T-cell (primary cell): ENCODE data around the gene ARL15. TPM values are rescaled to one million over a fixed set of nuclear protein-coding genes. Genes with fewer than 3 reads are reported as not detected.

Experiments
- ATAC-seq, 4 experiments: fragments of 200-7000 bp in 3 of 4; fragments of 150-1000 bp in 1 of 4; cut with Tn5 transposase; replicated peaks in 1 of 4; 1 replicate in 3 of 4; 2 replicates in 1 of 4; pipeline ENCODE4 v1.10.0; 2021; ENCODE audit warnings: moderate library complexity in 3 of 4, mild to moderate bottlenecking in 2 of 4, moderate number of reproducible peaks in 1 of 4
- CTCF ChIA-PET, 2 donors: fragments of 300-600 bp; sonication (Branson Sonifier 250); formaldehyde crosslinking; loops; one replicate each; lab custom pipeline; 2022; ENCODE audit warnings: antibody characterized with exemption in 2 of 2; lab: Charles Lee
- POLR2A ChIA-PET, 2 donors: fragments of 300-600 bp; sonication (Branson Sonifier 250); formaldehyde crosslinking; loops; one replicate each; lab custom pipeline; 2022; ENCODE audit warnings: antibody characterized with exemption in 2 of 2; lab: Charles Lee
- DNase-seq, 35 experiments: peaks; one replicate each; pipeline versions ENCODE4 v3.0.0 to v3.0.0-alpha.2; 2013 to 2023
- H3K27ac ChIP-seq: one replicate; pipeline ENCODE4 v1.5.1; 2013; ENCODE audit warnings: low read length
- H3K27me3 ChIP-seq, 2 experiments: replicated peaks in 1 of 2; 1 replicate in 1 of 2; 2 replicates in 1 of 2; pipeline versions ENCODE4 v1.6.1 to v1.7.0; 2013; ENCODE audit warnings: low read length in 1 of 2, mixed read lengths in 1 of 2; ENCODE audit not compliant: control insufficient read depth in 2 of 2, insufficient read depth in 2 of 2; ENCODE audit errors: extremely low read depth in 1 of 2
- H3K36me3 ChIP-seq, 2 donors: 1 replicate in 1 of 2; 2 replicates in 1 of 2; pipeline versions ENCODE4 v1.6.1 to v1.7.0; 2013; ENCODE audit warnings: low read length in 1 of 2; ENCODE audit not compliant: control insufficient read depth in 2 of 2, insufficient read depth in 1 of 2; ENCODE audit errors: extremely low read depth in 1 of 2
- H3K4me1 ChIP-seq, 2 experiments: 1 replicate in 1 of 2; 2 replicates in 1 of 2; pipeline versions ENCODE4 v1.6.1 to v1.7.0; 2013; ENCODE audit warnings: low read length in 2 of 2, mixed read lengths in 1 of 2; ENCODE audit not compliant: insufficient read depth in 2 of 2, control insufficient read depth in 1 of 2; ENCODE audit errors: extremely low read depth in 1 of 2
- H3K4me3 ChIP-seq, 2 donors: 1 replicate in 1 of 2; 2 replicates in 1 of 2; pipeline versions ENCODE4 v1.5.1 to v1.7.0; 2013; ENCODE audit warnings: mild to moderate bottlenecking in 2 of 2, low read length in 1 of 2, moderate library complexity in 1 of 2; ENCODE audit not compliant: control insufficient read depth in 1 of 2; ENCODE audit errors: extremely low read depth in 1 of 2
- H3K9me3 ChIP-seq: 2 replicates; pipeline ENCODE4 v1.7.0; 2013
- H3K27ac Mint-ChIP-seq, 2 donors: one replicate each; pipeline ENCODE4 v1.8.0; 2020 to 2021; ENCODE audit warnings: mild to moderate bottlenecking in 2 of 2, mixed read lengths in 2 of 2
- H3K27me3 Mint-ChIP-seq, 2 donors: one replicate each; pipeline ENCODE4 v1.8.0; 2021 to 2022; ENCODE audit warnings: mixed read lengths in 2 of 2
- H3K36me3 Mint-ChIP-seq: one replicate; pipeline ENCODE4 v1.8.0; 2021; ENCODE audit warnings: mixed read lengths
- H3K4me1 Mint-ChIP-seq, 3 donors: one replicate each; pipeline ENCODE4 v1.8.0; 2020 to 2022; ENCODE audit warnings: mixed read lengths in 3 of 3, mild to moderate bottlenecking in 1 of 3
- H3K4me3 Mint-ChIP-seq, 3 donors: one replicate each; pipeline ENCODE4 v1.8.0; 2020 to 2022; ENCODE audit warnings: mild to moderate bottlenecking in 3 of 3, mixed read lengths in 3 of 3, moderate library complexity in 3 of 3
- H3K9me3 Mint-ChIP-seq, 3 donors: one replicate each; pipeline ENCODE4 v1.8.0; 2020 to 2022; ENCODE audit warnings: mixed read lengths in 3 of 3
- WGBS: methylation state at CpG from one replicate; pipeline ENCODE4 v1.1.5; 2013; ENCODE audit warnings: missing lambda C conversion rate; ENCODE audit not compliant: insufficient coverage; 5-methylcytosine and 5-hydroxymethylcytosine counted together
- total RNA-seq, 35 experiments: library from RNA in 6 of 35; stranded (reverse) in 6 of 35; fragments of 120-200 nt in 1 of 35; gene quantifications; one replicate each; pipeline versions ENCODE4 v1.2.1 to v1.2.4 and lab custom pipeline; 2013 to 2026

ARL15 gene
- total RNA-seq, 5 donors from 2014 or later (not counting 1 experiment from before 2014, with no cell fraction given) = 10.7 to 21.6 (median 11.7) TPM

DNA sequence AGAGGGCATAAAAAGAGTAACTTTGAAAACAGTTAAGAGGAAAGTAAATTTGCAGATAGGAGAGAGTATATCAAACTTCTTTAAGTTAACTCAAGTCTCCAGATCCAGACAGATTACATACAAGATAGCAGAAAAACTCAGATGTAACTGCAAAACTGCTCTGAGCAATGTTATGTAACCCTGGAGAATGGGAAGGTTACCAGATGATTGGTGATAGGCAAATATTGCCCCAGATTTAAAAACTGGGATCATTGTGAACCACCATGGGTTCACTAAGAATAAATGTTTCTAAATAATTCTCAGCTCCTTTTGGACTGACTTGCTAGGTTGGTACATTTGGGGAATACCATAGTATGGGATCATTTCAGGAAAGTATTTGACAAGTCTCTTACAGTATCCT is 176.5 kb downstream of the ARL15 start:
- no peaks in the 10 kb centered on the region for H3K27me3 ChIP-seq
- Mint-ChIP-seq H3K4me1 (peaks cover 0 to 2% (median 0%) of the 10 kb centered on the region in 3 donors), H3K27me3 (no peaks in the 10 kb centered on the region), H3K36me3 (peaks cover 40% of the 10 kb centered on the region), H3K4me3 (no peak overlapping the region), H3K27ac (no peak overlapping the region), H3K9me3 (peaks cover 0 to 5% (median 3%) of the 10 kb centered on the region in 3 donors)
- ATAC-seq = no peak
- no peak overlapping the region for H3K27ac ChIP-seq
- no peaks in the 10 kb centered on the region for H3K4me1 ChIP-seq
- no peak for DNase-seq
- H3K36me3 ChIP-seq = no peaks in the 10 kb centered on the region
- POLR2A ChIA-PET = no interaction called here
- no peak overlapping the region for H3K4me3 ChIP-seq
- CTCF ChIA-PET = interaction anchor here in 1 of 2 donors (0.6 kb wide), 1 partner anchor 771 kb away, joined by 3 read pairs; no protein-coding TSS in a partner anchor
- peaks cover 2% of the 10 kb centered on the region for H3K9me3 ChIP-seq

DNA sequence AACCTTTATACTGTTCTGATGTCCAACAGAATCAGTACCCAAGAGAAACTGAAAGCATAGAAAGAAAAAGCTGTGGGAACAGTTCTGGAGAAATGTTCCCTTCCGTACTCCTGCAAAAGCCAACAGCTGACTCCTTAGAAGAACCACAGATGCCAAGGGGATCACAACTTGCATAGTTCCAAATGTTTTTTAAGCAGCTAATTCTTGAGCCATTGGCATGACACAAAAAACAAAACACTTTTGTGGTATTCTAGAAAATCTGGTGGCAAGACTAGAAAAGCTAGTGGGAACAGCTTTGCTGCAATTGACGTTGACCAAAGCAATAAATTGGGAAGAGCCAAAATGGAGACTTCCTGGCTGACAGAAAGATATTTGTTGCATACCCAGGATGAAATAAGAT is 189.9 kb downstream of the ARL15 start:
- H3K36me3 ChIP-seq = no peaks in the 10 kb centered on the region
- 92% methylated on average over 2 of the region's 2 CpGs for WGBS
- H3K4me3 ChIP-seq = no peak overlapping the region
- Mint-ChIP-seq H3K27me3 (no peaks in the 10 kb centered on the region), H3K4me3 (no peak overlapping the region), H3K4me1 (peaks cover 0 to 7% (median 2%) of the 10 kb centered on the region in 3 donors), H3K9me3 (peaks cover 0 to 3% (median 0%) of the 10 kb centered on the region in 3 donors), H3K27ac (no peak overlapping the region), H3K36me3 (peaks cover 12% of the 10 kb centered on the region)
- DNase-seq (no peak), ATAC-seq (no peak)
- no peaks in the 10 kb centered on the region for H3K4me1 ChIP-seq
- no peaks in the 10 kb centered on the region for H3K27me3 ChIP-seq
- CTCF ChIA-PET = no interaction called here
- H3K9me3 ChIP-seq = no peaks in the 10 kb centered on the region
- H3K27ac ChIP-seq = no peak overlapping the region
- POLR2A ChIA-PET = no interaction called here

DNA sequence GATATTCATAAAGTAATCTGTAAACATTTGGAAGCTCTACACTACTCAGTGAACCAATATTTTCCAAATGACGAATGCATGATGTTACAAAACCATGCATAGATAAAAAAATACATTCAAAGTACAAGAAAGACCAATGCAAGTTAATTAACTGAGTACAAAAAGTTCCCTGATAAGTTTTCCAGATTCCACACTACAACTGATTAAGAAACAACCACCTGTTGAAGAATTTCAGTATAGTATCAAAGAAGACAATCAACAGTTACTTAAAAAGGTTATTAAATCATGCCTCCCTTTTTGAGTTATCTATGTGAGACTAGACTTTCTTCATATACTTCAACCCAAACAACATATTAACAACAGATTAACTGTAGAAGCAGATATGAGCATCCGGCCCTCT is 192.4 kb downstream of the ARL15 start:
- Mint-ChIP-seq H3K27me3 (no peaks in the 10 kb centered on the region), H3K36me3 (peaks cover 15% of the 10 kb centered on the region), H3K4me1 (peaks cover 0 to 2% (median 0%) of the 10 kb centered on the region in 3 donors), H3K27ac (no peak overlapping the region), H3K4me3 (no peak overlapping the region), H3K9me3 (peaks cover 0 to 4% (median 0%) of the 10 kb centered on the region in 3 donors)
- H3K4me3 ChIP-seq = no peak overlapping the region
- H3K36me3 ChIP-seq = no peaks in the 10 kb centered on the region
- ChIA-PET CTCF (no interaction called here), POLR2A (interaction anchor here (0.6 kb wide), 2 partner anchors 334 to 552 kb away, joined by 3 to 5 read pairs; no protein-coding TSS in a partner anchor)
- no peaks in the 10 kb centered on the region for H3K4me1 ChIP-seq
- DNase-seq (no peak), ATAC-seq (no peak)
- no peaks in the 10 kb centered on the region for H3K27me3 ChIP-seq
- H3K27ac ChIP-seq = no peak overlapping the region
- WGBS = no CpG with 5 or more reads among the region's 2 CpGs
- no peaks in the 10 kb centered on the region for H3K9me3 ChIP-seq

DNA sequence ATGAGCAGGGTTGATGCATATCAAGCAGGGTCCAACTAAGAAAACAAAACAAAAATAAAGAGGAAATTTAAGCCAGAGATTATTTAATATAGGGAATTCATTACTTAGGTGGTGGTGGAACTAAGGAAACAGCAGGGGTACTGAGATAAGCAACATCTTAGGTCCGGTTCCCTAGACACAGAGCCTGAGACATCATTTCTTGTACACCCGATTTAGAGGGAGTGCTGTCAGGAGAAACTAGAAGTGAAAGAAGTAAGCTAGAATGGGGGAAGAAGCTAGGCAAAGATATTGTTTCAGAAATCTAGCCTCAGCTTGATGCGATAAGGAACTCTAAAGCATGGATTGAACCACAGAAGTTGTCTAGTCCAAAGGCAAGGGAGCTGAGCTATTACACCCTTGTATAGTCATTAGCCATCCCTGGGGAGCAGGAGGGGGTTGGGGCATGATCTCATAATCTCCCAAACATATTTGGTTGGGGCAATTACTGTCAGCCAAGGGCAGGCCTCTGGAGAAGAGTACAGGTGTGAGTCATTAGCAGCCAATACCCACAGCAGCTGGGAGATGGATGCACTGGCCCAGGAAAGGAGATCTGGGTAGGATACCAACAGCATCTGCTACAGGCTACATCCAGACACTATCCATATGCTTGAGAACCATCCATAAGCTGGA is 194.5 kb downstream of the ARL15 start:
- Mint-ChIP-seq H3K27ac (no peak overlapping the region), H3K4me1 (peaks cover 0 to 2% (median 0%) of the 10 kb centered on the region in 3 donors), H3K9me3 (peaks cover 0 to 4% (median 0%) of the 10 kb centered on the region in 3 donors), H3K27me3 (no peaks in the 10 kb centered on the region), H3K36me3 (peaks cover 21% of the 10 kb centered on the region), H3K4me3 (no peak overlapping the region)
- no peak overlapping the region for H3K27ac ChIP-seq
- POLR2A ChIA-PET = interaction anchor here in 1 of 2 donors (0.6 kb wide), 1 partner anchor 525 kb away, joined by 3 read pairs; no protein-coding TSS in a partner anchor
- H3K36me3 ChIP-seq = no peaks in the 10 kb centered on the region
- H3K9me3 ChIP-seq = no peaks in the 10 kb centered on the region
- ATAC-seq (no peak), DNase-seq (no peak)
- 85% methylated on average over 3 of the region's 3 CpGs for WGBS
- no peaks in the 10 kb centered on the region for H3K4me1 ChIP-seq
- CTCF ChIA-PET = no interaction called here
- no peaks in the 10 kb centered on the region for H3K27me3 ChIP-seq
- H3K4me3 ChIP-seq = no peak overlapping the region

DNA sequence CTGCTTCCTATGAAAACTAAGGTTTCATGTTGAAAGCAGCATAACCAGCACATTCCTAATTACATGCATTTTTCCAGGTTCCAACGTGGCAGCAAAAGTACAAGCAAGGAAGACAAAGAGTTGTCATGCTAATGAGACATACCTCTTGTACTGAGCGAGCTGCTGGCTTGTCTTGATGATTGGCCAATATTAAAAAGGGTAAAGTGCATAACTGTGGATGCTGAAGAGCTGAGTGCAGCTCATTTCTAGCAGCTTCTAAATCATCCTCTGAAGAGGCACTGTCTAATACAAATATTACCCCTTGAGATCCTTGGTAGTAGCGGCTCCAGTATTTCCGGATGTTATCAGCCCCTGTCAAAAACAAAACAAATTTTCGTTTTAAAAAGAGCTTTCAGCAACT is 197.3 kb downstream of the ARL15 start:
- ATAC-seq (no peak), DNase-seq (no peak)
- Mint-ChIP-seq H3K4me3 (no peak overlapping the region), H3K27me3 (no peaks in the 10 kb centered on the region), H3K4me1 (peaks cover 0 to 3% (median 0%) of the 10 kb centered on the region in 3 donors), H3K36me3 (peaks cover 18% of the 10 kb centered on the region), H3K27ac (no peak overlapping the region), H3K9me3 (peaks cover 0 to 4% (median 0%) of the 10 kb centered on the region in 3 donors)
- Histone ChIP-seq H3K27ac (no peak overlapping the region), H3K36me3 (no peaks in the 10 kb centered on the region), H3K9me3 (no peaks in the 10 kb centered on the region), H3K27me3 (no peaks in the 10 kb centered on the region), H3K4me1 (no peaks in the 10 kb centered on the region), H3K4me3 (no peak overlapping the region)
- WGBS = 100% methylated on average over 1 of the region's 5 CpGs
- POLR2A ChIA-PET = no interaction called here
- CTCF ChIA-PET = no interaction called here

DNA sequence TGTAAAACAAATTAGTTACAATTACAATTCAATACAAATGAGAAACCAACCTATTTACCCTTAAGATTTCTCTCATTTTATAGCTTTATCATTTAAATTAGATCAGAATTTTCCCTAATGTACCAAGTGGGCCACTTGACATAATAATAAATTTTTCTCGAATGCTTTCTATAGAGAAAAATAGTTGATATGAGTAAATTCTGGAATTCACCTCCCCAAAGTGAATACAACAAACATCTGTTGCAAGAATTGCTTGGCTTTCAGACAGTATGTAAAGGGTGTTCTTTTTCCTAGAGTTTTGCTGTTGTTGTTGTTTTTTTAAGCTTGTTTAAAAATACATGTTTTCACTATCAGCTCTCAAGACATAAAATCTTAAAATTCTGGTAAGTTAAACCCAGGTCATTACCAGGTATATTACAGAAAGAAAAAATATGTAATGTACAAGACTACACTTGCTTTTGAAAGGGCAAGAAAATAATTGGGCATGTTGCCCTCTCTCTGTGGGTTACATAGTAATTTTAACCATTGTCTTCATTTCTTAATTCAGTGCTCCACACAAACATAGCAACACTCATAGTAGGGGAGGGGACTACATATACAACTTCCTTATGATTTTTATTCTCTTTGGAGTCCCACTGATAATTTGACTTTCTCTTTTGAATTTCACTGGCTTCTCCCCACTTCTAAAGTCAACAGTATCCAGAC is 200.6 kb downstream of the ARL15 start:
- Mint-ChIP-seq H3K36me3 (peaks cover 36% of the 10 kb centered on the region), H3K4me3 (no peak overlapping the region), H3K27ac (no peak overlapping the region), H3K4me1 (peaks cover 0 to 2% (median 0%) of the 10 kb centered on the region in 3 donors), H3K27me3 (no peaks in the 10 kb centered on the region), H3K9me3 (no peaks in the 10 kb centered on the region)
- H3K36me3 ChIP-seq = no peaks in the 10 kb centered on the region
- ChIA-PET CTCF (no interaction called here), POLR2A (no interaction called here)
- no CpG with 5 or more reads among the region's 1 CpG for WGBS
- no peaks in the 10 kb centered on the region for H3K4me1 ChIP-seq
- H3K27ac ChIP-seq = no peak overlapping the region
- H3K27me3 ChIP-seq = no peaks in the 10 kb centered on the region
- H3K9me3 ChIP-seq = no peaks in the 10 kb centered on the region
- no peak for ATAC-seq
- no peak overlapping the region for H3K4me3 ChIP-seq
- DNase-seq = no peak
